Measurements from ENCODE around the gene DCUN1D1.

- TF ChIP-seq CTCF (IDR thresholded peaks at IDR 0.05) (no peak), POLR2A (IDR thresholded peaks at IDR 0.05) (no peak)
These were observed 22.6 kb downstream of the DCUN1D1 start for GRCh38 chr3:182957676-182958266.
